GM19193 (cell line): Measurements from ENCODE around the gene WHRN.

Experiments used
- POLR2A ChIP-seq: IDR thresholded peaks from 4 replicates; pipeline ENCODE4 v1.6.1; 2011; ENCODE audit not compliant: insufficient read depth, insufficient read length; ENCODE audit errors: extremely low read depth

The WHRN gene

DNA sequence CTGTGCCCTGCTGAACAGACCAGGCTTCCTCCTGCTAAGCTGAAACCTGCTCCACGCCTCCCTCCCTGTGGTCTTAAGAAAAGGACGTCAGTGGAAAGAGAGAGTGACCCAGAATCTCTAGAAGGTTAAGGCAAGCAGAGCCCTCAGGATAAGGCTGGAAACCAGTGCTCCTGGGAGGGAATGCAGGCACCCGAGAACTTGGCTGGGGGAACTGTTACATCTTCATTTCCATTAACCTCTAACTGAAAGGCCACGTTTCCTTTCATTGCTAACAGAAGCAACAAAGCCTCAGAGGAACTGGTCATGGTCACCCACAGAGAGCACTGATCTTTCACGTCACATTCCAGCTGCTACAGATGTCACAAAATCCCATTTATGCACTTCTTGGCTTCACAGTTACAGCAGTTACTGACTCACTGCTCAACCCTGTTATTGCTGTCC, 91.4 kb downstream of the WHRN start:
- no peak for TF ChIP-seq POLR2A

DNA sequence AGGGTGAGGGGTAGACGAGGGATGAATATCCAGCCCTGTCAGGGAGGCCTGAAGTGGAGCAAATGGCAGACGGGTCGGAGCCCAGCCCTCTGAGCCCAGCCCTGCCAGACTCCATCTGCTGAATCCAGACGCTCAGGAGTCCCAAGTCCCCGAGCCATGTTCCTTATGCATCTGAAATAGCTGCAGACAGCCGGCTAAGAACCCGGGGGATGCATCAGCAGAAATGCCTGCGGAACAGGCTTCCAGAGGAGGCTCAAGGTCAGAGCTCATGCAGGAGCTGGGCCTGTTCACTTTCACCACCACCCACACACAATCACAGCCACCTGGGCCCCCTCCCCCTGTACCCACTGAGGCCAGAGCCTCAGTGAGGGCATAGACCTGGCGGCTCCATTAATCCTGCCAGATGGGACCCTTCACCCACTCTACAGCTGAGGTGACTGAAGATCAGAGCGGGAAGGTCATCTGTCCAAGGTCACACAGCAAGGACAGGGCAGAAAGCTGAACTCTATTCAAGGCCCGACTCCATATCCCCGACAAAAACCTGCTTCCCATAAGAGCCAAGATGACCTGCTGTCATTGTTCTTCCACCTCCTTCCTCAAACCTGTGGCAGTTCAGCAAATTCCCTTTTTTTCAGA, 93.1 kb downstream of the WHRN start:
- TF ChIP-seq POLR2A: no peak

DNA sequence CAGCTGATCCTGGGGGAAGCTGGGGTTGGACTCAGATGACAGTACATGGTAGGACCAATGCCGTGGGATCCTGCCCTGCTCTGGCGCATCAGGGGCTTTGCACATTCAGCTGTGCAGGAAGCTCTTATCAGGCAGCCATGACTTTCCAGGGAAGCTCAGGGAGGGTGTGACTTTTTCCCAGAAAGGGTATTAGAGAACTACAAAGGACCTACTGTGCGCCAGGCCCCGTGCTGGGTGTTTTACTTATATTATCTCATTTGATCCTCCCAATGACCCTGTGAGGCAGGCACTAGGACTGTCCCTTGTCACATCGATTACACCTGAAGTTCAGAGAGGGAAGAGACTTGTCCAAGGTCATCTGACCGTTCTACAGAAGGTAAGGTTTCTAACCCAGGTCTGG, 93.8 kb downstream of the WHRN start:
- TF ChIP-seq POLR2A: no peak

DNA sequence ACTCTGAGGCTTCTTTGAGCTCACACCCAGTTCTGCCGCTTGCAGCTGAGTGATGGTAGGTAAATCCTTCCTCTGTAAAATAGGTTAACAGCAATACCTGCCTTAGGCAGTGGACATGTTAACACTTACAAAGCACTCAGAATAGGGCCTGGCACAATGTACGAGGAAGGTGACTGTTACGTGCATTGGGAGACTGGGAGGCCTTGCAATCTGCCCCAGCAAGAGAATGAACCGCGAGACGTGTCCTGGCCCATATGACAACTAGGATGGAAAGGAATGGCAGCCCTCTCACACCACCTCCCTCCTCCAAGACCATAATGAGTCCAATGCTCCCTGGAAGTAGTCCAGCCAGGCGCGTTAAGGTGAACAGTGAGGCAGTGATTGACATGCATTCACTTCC, 94.4 kb downstream of the WHRN start:
- no peak for TF ChIP-seq POLR2A

DNA sequence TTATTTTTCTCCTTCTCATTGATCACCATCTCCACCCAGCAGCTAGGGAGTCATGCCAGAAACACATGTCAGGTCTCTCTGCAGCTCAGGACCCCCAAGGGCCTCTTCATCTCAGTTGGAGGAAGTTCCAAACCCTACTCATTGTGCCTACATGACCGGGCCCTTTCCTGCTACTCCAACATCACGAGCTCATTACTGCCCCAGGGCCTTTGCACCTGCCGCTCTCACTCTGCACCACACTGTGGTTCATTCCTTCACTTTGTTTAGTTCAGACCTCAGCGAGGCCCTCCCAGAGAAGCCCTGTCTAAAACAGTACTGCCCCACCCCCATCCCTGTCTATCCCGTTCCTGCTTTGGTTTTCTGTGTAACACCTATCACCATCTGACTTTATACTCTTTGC, 95.4 kb downstream of the WHRN start:
- TF ChIP-seq POLR2A: no peak

DNA sequence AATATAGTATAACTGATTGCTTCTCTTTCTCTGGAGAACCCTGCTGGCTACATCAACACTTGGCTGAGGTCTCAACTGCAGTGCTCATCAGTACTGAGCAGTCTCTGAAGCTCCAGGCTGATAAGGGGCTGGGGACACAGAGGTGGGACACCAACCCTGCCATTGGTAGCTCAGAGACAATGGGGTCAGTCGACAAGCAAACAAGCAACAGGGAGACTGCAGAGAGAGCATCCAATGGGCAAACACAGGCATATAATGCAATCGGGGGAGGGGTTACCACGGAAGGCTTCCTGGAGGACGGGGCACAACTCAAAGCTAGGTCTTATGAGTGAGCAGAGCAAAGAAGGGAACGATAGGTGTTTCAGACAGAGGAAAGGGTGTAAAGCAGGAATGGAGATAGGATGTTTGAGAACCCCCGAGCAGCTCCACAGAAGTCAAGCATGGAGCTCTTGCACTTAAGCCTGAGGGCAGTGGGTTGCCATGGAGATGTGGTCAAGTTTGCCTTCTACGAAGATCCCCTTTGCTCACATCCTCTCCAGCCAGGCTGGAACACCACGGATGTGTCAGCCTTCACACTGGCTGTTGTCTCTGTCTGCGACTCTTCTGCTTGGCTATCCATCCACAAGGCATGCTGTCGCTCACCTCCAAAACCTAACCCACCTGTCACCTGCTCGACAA, 96.0 kb downstream of the WHRN start:
- no peak for TF ChIP-seq POLR2A

DNA sequence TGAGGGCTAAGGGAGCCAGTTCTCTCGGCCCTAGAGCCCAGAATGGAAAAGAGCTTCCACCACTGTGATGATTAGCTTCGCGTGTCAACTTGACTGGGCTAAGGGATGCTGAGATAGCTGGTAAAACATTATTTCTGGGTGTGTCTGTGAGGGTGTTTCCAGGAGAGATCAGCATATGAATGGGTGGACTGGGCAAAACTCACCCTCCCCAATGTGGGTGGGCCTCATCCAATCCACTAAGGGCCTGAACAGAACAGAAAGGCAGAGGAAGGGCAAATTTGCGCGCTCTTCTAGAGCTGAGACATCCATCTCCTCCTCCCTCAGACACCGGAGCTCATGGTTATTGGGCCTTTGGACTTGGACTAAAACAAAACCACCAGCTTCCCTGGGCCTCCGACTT, 96.6 kb downstream of the WHRN start:
- TF ChIP-seq POLR2A: no peak

DNA sequence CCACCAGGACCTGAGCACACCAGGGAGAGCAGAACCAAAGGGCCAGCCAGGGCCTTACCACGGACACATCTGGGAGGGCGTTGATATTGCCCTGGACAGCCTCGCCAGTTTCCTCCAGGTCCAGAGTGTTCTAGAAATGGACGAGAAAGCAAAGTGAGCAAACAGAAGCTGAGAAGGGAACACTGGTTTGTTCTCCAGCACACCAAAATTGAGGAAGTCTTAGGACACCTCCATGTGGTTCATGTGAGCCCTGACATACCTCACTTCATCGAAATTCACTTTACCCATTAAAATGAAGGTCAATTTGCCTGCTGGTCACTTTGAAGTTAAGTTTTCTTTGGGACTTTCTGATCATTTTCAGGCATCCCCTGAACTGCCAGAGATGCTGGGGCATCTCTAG, 97.4 kb downstream of the WHRN start:
- TF ChIP-seq POLR2A: no peak

DNA sequence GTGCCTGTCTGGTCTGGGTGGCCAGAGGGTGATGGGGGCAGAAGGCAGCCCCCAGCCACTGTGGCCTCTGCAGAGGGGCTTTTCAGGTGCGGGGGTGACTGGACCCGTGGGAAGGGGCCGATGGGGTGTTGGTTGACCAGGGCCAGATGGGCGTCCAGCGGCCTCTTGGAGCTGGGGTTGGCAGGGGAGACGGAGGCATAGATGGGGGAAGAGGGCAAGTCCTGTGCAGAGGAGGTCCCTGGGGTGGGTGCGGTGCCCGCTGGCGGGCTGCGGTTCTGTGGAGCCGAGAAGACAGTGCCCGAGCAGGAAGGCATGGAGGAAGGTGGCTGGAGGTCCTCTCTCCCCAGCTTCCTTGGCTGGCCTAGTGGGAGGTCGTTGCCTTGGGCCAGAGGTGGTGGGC, 98.8 kb downstream of the WHRN start:
- no peak for TF ChIP-seq POLR2A

DNA sequence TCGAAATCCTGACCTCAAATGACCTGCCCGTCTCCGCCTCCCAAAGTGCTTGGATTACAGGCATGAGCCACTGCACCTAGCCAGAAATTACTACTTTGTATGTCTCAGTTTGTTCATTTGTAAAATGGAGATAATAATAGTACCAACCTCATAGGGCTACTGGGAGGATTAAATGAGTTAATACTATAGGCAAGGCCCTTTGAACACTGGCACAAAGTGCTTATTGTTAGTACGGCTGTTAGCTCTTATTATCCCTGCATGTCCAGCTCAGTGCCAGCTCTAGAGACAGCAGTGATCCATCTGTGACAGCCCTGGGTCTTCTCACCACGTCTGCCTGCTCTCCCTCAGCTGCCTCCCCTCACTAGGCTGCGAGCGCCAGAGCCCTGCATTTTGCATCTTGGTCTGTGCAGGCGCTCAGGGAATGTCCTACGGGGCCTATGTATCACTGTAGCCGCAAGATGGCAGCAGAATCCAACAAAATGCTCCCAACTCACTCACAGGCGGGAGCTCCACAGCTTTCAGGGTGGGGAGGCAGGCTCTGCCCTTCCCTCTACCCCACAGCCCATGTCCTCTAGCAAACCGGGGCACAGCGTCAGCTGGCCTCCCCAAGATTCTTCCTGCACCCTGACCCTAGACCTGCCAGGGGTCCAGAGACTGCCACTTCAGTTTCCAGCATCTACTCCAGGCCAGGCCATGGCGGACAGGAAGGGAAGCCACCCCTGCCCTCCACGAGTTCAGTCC, 99.8 kb downstream of the WHRN start:
- TF ChIP-seq POLR2A: no peak

DNA sequence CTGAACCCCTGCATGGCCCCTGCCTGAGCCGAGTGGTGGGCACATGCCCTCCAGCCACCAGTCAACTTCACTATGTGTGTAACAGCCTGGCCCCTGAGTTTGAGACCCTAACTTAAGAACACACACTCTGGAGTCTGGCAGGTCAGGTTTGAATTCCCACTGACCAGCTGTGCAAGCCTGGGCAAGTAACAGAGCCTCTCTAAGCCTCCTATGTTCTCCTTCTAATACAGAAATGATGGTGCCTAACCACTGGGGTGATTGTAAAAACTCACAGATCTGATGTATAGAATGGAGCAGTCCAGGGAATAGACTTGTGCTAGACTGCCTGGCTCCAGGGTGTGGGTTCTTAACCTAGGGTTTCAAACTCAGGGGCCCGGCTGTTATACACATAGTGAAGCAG, 100.7 kb downstream of the WHRN start:
- TF ChIP-seq POLR2A: no peak

DNA sequence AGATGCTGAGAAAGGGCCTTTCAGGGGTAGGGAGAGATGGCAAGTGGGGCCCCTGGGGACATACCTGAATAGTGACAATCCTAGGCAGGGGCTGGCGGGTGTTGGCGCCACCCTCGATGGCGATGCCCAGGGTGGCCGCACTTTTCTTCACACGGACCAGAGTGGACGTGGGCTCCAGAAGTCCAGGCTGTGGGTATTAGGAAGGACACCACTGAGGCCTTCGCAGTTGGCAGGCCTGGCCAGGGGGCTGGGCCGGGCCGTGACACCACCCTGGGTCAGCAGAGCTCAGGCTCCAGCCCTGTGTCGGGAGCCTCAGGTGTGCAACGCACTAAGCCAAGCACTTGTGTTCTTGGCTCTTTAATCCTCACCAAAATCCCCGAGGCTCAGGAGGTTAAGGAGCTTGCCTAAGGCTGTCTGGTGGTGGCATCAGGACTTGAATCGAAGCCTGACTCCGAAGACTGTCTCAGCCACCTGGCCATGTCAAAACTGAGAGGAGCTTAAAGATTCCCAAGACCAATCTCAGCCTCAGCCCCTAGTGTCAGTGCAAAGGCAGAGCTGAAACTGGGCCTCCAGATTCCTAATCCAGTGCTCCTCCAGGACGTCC, 102.0 kb downstream of the WHRN start:
- TF ChIP-seq POLR2A: no peak

DNA sequence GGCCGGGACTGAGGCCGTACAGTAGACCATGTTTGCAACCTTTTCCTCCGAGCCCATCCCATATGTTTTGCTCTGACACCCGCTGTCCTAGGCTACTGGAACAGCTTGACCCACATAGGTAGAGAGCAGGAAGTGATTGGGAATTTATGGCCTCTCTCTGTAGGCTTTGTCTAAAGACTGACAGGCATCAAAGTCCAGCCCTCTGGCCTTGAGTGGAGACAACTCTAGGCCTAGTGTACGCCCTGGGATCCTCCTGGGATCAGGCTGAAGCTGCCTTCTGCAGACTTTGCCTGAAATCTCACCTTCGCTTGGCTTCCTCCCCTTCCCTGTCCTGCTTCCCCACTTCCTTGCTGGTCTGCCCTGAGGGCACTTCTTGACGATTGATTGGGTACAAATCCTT, 103.9 kb downstream of the WHRN start:
- no peak for TF ChIP-seq POLR2A

DNA sequence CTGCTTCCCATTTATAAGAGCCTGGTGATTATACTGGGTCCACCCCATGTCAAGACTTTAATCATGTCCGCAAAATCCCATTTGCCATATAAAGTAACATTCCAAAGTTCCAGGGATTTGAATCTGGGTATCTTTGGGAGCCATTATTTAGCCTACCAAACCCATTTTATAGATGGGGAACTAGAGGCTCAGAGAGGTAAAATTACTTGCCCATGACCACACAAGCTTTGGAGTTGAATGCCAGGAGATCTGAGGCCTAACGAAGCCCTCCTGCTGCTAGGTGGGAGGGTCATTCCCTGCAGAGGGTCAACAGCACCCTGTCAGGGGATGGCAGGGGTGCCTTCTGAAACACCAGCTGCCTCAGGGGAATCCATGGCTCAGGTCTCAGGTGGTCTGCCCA, 104.5 kb downstream of the WHRN start:
- no peak for TF ChIP-seq POLR2A

DNA sequence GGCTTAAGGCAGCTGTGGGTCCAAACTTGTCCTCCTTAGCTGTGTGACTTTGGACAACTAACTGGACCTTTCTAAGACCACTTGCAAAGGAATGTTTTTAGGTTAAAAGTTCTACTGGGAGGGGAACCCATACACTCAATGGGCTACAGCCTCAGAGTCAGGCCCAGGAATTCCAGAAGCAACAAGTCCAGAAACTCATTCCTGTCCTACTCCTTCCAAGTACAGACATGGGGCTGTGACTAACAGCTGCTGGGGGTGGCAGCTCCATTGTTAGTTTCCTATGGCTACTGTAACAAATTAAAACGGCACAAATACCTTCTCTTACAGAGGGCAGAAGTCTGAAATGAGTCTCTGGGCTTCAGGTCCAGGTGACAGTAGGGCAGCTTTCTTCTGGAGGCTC, 105.1 kb downstream of the WHRN start:
- no peak for TF ChIP-seq POLR2A

DNA sequence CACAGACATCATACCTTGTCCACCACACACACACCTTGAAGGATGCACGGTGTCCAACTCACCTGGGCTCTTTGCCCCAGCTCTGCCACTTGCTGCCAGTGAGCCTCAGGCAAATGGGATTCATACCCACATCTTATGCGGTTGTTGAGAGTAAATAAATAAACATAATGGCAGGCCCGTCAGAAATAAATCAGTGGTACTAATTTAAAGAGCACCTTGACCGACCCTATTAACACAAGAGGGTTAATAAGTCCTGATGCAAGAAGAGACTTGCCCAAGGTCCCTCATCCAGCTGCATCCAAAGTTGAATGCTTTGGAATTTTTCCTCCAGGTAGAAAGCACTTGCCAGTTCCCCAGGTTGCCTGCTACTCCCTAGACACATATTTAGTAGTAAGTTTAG, 105.9 kb downstream of the WHRN start:
- no peak for TF ChIP-seq POLR2A
